GM19438 (cell line): ENCODE measurements around the gene SYNPO2.
"Not testable (repeated sequence)": the region's sequence is repeated elsewhere in the genome, so short reads cannot be mapped to it uniquely, and the experiment has no call there.

ENCODE experiments used
- ATAC-seq: cut with Tn5 transposase; IDR thresholded peaks from one replicate; pipeline ENCODE4 v1.9.1; 2021; ENCODE audit warnings: low read depth; ENCODE audit not compliant: unreplicated experiment

Gene SYNPO2

GRCh38 chr4:118972167-118972566 lies 83.5 kb downstream of the SYNPO2 start:
- no peak for ATAC-seq

- no peak for ATAC-seq
Observed at GRCh38 chr4:118973295-118973694, 84.6 kb downstream of the SYNPO2 start.

DNA sequence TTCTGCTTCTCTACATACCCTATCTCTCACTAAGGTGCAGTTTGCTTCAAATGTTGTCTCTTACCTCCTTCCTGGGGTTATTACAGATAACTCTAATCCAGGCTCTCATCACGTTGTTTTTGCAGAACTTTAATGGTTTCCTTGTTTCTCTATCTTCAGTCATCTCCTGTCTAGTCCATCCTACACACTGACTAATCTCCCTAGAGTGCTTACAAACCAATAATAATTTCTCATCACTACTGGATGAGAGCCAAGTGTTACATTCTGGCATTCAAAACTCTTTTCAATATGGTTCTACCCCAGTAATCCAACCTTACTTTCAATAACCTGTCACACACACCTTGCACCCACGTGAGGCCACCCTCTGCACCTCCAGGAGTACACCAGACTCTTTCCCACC lies 86.1 kb downstream of the SYNPO2 start:
- no peak for ATAC-seq

- ATAC-seq, result no peak
Observed at GRCh38 chr4:118975449-118976192, 87.0 kb downstream of the SYNPO2 start.

GRCh38 chr4:118976193-118976560 lies 87.5 kb downstream of the SYNPO2 start:
- not testable (repeated sequence) for ATAC-seq

DNA sequence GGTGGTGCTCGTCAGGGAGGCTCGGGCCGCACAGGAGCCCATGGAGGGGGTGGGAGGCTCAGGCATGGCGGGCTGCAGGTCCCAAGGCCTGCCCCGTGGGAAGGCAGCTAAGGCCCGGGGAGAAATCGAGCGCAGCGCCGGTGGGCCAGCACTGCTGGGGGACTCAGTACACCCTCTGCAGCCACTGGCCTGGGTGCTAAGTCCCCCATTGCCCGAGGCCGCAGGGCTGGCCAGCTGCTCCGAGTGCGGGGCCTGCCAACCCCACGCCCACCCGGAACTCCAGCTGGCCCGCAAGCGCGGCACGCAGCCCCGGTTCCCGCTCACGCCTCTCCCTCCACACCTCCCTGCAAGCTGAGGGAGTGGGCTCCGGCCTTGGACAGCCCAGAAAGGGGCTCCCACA lies 88.4 kb downstream of the SYNPO2 start:
- ATAC-seq, result not testable (repeated sequence)

- no peak for ATAC-seq
Observed at GRCh38 chr4:118979712-118980111, 91.1 kb downstream of the SYNPO2 start.

DNA sequence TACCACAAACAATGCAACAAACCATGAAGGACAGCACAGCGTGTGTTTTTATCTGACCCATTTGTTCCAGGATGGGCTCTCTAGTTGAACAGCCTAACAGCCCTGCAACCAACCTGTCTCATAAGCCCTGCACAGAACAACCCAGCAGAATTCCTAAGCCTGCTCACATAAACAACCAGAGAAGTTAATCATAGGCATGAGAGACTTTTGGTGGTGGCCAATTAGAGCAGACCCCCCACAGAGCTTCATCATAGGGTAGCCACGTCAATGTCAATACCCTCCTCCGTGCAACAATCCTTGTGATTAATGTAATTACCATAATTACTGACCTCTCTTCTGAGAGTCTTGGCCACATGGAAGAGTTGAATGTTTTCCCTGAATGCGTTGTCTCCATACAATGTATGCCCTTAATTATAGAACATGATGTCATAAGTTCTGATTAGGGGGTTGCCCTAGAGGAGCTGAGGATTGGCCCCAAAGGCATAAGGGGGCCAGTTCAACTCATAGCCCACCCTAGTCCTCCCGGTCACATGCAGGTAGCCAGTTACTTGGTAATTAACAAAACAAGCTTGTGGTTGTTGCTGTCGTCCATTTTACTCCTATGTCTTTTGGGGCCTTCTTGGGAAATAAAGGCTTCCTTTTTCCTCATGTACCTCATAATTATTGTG lies 92.7 kb downstream of the SYNPO2 start:
- ATAC-seq, result no peak

DNA sequence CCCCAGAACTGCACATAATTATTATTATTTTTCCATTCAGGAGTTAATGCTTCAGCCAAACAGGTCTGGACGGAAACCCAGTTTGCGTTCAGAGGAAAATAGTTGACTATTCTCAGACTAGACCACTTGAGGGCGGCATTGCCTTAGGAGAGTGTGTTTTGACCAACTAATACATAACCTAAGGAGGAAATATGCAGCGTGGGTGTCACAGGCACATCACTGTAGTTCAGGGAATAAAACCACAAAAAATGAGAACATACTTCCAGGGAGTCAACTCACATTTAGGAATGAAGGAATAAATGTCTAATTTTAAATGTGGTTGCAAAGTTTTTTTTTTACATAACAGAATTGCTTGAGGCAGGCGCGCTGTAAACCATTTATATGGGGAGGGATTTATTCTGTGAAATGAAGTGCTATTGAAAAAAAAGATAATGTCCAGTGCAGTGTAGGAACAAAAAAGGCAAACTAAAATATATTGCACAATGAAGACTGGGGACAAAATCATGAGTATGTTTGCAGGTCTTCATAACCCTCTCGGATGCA lies 93.3 kb downstream of the SYNPO2 start:
- peak; percentile 93 for ATAC-seq

GRCh38 chr4:118983293-118983692 lies 94.6 kb downstream of the SYNPO2 start:
- no peak for ATAC-seq

DNA sequence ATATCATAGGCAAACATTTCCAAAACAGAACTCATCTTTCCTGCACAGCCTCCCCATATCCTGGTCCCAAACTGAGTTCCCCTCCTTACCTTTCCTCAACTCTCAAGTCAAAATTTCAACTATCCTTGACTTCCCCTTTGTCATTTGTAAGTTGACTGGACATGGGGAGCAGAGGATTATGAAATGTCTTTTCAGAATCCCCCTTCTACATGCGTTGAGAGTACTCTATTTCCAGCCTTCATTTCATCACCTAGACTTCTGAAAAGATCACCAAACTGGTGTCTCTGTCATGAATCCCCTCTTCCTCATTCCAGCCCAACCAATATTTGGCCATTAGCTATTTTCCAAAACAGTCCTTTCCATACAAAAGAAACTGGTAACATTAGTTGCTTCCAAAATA lies 95.2 kb downstream of the SYNPO2 start:
- ATAC-seq, result no peak

GRCh38 chr4:118985170-118986000 lies 96.7 kb downstream of the SYNPO2 start:
- no peak for ATAC-seq

DNA sequence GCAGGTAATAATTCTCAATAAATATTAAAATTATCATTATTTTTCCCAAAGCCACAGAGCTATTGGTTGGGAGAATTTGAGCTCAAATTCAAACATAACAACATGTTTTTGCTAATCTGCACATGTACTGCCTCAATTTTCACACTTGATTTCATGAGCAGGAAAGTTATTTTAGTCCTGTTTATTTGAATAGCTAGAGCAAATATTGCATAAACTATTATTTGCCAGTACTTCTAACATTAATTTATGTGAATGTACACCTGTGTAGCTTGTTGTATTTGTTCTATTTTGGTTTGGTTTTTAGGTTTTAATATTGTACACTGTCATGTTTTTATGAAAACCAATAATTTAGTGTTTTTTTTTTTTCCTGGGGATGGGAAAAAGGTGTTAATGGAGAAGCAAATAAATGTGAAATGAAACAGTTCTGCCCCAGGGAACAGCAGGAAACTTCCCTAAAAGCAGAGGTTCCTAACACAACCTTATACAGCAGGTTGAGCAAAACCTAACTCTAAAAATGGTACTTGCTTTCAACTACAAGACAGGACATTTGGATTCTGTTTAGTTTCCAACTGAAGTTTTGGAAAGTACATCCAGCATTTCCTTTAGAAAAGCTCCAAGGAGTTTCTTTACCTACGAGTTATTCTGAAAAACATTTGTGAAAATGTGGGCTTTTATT lies 99.4 kb downstream of the SYNPO2 start:
- no peak for ATAC-seq

- no peak for ATAC-seq
Observed at GRCh38 chr4:118988635-118988972, 100.0 kb downstream of the SYNPO2 start.

DNA sequence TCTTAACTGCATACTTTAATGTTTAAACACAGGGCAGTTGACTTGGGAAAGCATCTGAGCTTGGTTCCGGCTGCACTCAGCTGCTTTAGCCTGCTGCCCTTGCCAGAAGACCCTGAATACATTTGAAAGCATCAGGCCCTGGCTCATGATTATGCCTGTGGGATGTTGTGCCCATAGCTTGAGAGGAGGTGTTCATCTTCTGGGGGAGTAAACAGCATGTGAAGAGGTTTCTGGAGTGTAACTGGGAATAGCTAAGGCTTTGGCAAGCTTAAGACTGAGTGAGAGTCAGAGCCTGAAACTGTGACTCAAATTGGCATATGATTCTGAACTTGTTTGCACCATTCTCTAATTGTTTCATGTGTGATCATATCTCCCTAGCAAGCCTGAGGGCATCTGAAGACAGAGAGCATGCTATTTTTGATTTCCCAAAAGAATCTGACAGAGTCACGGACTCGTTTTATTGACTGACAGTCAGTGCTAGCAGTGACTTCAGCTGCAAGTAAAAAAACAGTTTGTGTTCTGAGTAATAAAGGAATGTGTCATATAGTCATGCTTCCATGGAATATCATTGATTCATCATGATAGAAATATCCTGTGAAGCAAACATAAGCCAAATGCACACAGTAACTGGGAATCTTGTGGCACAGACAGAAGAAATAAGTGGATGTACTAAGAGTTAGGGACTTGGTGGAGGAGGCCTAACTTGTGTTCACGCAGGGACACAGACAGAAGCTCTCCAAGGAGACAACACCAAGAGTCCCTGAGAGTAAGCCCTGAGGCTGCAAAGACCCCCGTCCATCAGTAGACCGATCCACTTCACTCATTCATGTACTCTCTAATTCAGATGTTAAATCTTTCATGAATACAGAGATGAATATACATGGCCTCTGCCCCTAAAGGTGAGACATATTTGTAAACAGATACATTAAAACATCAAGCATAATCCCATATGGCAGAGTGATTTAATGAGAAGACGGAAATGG lies 100.7 kb downstream of the SYNPO2 start:
- ATAC-seq, result no peak

DNA sequence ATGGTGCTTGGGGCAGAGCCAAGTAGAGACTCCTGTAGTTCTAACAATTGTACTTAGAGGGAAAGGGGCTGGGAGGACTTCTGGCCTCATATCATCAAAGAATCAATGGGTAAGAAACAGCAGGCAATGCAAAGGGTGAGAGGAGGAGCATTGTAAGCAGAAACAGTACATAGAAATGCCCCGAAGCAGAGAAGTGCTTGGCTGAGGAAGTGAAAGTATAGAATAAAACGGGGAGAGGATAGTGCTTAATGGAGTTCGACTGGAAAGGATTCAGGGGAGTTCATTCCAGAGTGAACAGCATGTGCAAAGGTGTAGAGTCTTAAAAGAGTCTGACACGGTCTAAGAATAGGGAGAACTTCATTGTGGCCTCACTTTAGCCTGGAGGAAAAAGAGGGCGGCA lies 103.0 kb downstream of the SYNPO2 start:
- ATAC-seq, result no peak

- no peak for ATAC-seq
Observed at GRCh38 chr4:118992149-118992548, 103.5 kb downstream of the SYNPO2 start.

GRCh38 chr4:118993333-118993732 lies 104.7 kb downstream of the SYNPO2 start:
- no peak for ATAC-seq

DNA sequence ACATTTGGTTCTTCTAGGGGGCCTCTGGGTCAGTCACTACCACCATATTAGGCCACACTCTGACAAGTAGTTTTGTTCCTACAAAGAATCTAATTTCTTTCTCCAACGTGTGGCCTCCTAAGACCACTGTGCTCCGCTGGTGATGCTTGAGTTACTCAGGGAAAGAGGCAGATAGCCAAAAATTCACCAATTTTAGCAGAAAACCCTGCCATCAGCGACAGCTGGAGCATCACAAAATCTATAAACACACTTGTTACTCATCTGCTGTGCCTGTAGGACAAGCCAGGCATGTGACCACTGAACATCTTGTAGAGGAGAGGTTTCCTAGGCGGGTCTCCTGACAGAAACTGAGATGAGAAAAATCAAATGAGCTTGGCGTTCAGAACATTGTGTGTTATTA lies 105.4 kb downstream of the SYNPO2 start:
- ATAC-seq, result no peak
